ENCODE measurements around the gene TUSC2. TPM values are rescaled to one million over a fixed set of nuclear protein-coding genes. Genes with fewer than 3 reads are reported as not detected.

TUSC2 gene
- total and polyA plus RNA-seq, 12 donors, result 28.8 to 64.3 (median 34.4) TPM

GRCh38 chr3:50324351-50325112 is 3.5 kb downstream of the TUSC2 start:
- 8 to 45% (median 37%) methylated on average over 1 to 4 of the region's 4 CpGs for WGBS, 4 donors
- TF ChIP-seq POLR2A (IDR thresholded peaks at IDR 0.05), result no peak
- TF ChIP-seq, protein P1, sequence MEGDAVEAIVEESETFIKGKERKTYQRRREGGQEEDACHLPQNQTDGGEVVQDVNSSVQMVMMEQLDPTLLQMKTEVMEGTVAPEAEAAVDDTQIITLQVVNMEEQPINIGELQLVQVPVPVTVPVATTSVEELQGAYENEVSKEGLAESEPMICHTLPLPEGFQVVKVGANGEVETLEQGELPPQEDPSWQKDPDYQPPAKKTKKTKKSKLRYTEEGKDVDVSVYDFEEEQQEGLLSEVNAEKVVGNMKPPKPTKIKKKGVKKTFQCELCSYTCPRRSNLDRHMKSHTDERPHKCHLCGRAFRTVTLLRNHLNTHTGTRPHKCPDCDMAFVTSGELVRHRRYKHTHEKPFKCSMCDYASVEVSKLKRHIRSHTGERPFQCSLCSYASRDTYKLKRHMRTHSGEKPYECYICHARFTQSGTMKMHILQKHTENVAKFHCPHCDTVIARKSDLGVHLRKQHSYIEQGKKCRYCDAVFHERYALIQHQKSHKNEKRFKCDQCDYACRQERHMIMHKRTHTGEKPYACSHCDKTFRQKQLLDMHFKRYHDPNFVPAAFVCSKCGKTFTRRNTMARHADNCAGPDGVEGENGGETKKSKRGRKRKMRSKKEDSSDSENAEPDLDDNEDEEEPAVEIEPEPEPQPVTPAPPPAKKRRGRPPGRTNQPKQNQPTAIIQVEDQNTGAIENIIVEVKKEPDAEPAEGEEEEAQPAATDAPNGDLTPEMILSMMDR (IDR thresholded peaks at IDR 0.05), result peak; percentile 77 to 93 (median 85)
- Histone ChIP-seq H3K27me3 (no peaks in the 10 kb centered on the region), H3K4me3 (no peak overlapping the region), H3K36me3 (replicated peaks in 1 of 2) (peaks cover 0 to 21% of the 10 kb centered on the region in 2 donors), H3K27ac (peak overlapping the region; percentile 14 to 98 (median 94)), H3K4me1 (replicated peaks in 1 of 2) (peaks cover 29 to 60% of the 10 kb centered on the region in 2 donors), H3K9me3 (replicated peaks in 1 of 3) (no peaks in the 10 kb centered on the region)
- peak; percentile 64 to 89 (median 78) for DNase-seq
- intact Hi-C loops (cut with DNase I), result loop anchor here in 1 of 2 donors (5.0 kb wide), 1 partner anchor 52 kb away; no protein-coding TSS in a partner anchor

GRCh38 chr3:50323614-50324199 is 4.3 kb downstream of the TUSC2 start:
- intact Hi-C loops (cut with DNase I), result loop anchor here in 1 of 2 donors (5.0 kb wide), 1 partner anchor 51 kb away; no protein-coding TSS in a partner anchor
- Histone ChIP-seq H3K27ac (peak overlapping the region; percentile 14 to 98 (median 94)), H3K36me3 (replicated peaks in 1 of 2) (peaks cover 0 to 22% of the 10 kb centered on the region in 2 donors), H3K4me1 (replicated peaks in 1 of 2) (peaks cover 33 to 66% of the 10 kb centered on the region in 2 donors), H3K9me3 (replicated peaks in 1 of 3) (no peaks in the 10 kb centered on the region), H3K4me3 (no peak overlapping the region), H3K27me3 (no peaks in the 10 kb centered on the region)
- WGBS, 4 donors, result 33 to 64% (median 51%) methylated on average over 1 to 5 of the region's 5 CpGs
- DNase-seq, result peak in 6 of 7 donors; percentile 46 to 80 (median 62)
- no peak for TF ChIP-seq POLR2A (IDR thresholded peaks at IDR 0.05)
- TF ChIP-seq, protein P1 (IDR thresholded peaks at IDR 0.05), result peak in 2 of 6 experiments; percentile 11 to 31

DNA sequence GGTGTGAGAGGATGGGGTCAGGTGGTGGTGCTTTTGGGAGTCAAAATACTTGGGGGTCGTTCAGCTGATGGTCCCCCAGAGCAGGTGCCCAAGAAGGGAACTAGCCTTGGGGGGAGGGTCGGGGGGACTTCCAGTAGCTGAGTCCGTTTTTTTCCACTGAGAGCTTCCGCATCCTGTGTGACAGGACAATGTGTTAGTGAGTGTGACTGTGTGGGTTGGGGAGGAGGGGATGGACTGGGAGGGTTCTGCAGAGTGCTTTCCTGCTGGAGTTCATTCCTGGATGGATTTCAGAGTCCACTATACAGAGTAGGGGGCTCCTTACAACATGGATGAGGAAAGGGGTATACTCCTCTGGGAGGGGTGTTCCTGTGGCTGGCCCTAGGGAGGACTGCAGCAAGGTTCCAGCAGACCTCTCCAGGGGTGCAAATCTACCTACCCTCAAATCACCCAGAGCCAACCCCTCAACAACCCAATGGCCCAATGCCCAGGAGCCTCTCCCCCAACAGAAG is 4.9 kb downstream of the TUSC2 start:
- intact Hi-C loops (cut with DNase I), result loop anchor here in 1 of 2 donors (5.0 kb wide), 1 partner anchor 51 kb away; no protein-coding TSS in a partner anchor
- Histone ChIP-seq H3K4me1 (replicated peaks in 1 of 2) (peaks cover 39 to 67% of the 10 kb centered on the region in 2 donors), H3K27me3 (no peaks in the 10 kb centered on the region), H3K9me3 (replicated peaks in 1 of 3) (no peaks in the 10 kb centered on the region), H3K36me3 (replicated peaks in 1 of 2) (peaks cover 0 to 28% of the 10 kb centered on the region in 2 donors), H3K4me3 (no peak overlapping the region), H3K27ac (peak overlapping the region; percentile 35 to 98 (median 94))
- 24 to 40% (median 36%) methylated on average over 3 to 4 of the region's 4 CpGs for WGBS, 4 donors
- no peak for TF ChIP-seq POLR2A (IDR thresholded peaks at IDR 0.05)
- TF ChIP-seq, protein P1 (IDR thresholded peaks at IDR 0.05), result no peak
- peak; percentile 48 to 86 (median 67) for DNase-seq

Data from adrenal gland (tissue), 12 donors.